CD4-positive, alpha-beta T cell treated with Interleukin-6 at 100 ng/mL for 8 hours (primary cell): ENCODE results near the gene MYOCOS.
"Not testable (repeated sequence)": the region's sequence is repeated elsewhere in the genome, so short reads cannot be mapped to it uniquely, and the experiment has no call there.

Experiments
- DNase-seq: peaks from one replicate; pipeline ENCODE4 v3.0.0-alpha.2; 2020; ENCODE audit warnings: mixed read lengths, low spot score

Gene MYOCOS, protein sequence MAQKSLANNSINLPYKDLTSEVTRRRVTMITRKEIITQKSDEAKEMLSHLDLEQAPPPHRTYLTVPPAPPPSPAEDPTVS

DNA sequence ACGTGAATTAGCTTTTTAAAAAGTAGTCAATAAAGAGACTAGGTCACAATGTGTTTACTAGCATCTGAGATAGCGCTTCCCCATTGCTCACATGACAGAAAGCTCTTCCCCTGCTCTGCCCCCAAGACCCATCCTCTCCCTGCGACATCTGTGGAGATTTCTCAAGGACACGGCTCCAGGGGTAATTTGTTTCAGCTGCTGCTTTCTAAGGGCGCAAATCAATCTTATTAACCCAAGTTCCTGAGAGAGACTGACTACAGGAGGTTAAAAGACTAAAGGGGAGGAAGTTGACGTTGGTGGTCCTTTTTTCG, at the start of gene MYOCOS:
MYOCOS (plus strand) TSS at position 92 of the 311 bp plus-strand sequence. CDS start 1,641 bp downstream, outside the sequence.
- no peak for DNase-seq

DNA sequence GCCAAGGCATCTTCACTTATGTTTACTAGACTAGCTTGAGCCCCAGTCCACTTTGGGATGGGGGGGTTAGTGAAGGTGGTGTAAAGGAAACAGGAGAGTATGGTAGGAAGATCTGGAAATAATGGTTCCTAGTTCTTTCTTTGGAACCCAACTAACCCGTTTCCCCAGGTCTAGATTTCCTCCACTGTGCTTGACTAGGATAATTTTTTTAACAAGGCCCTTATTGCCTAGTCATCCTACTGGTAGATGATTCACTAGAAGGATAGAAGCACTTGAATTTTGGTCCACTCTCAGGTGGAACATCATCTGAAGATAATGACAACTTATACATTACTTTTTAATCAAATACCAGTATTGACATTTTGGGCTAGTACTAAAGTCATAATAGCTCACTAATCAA, 45.9 kb upstream of the MYOCOS start:
- no peak for DNase-seq

DNA sequence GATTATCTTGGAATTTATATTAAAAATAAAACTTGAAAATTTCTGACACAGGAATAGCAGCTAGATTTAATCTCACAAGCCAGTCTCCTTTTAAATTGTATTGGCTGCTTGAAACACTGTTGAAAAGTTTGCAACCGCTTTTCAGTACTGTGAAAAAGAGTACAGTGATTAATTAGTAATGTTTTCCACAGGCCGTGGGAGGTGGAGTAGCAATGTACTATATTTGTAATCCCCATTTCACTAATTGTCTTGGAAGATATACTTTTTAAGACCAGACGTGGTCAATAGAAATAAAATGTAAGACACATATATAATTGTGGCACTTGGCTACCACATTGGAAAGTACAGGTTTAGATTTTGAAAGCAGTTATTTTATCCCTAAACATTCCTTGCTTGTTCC, 40.8 kb upstream of the MYOCOS start:
- DNase-seq, result no peak

DNA sequence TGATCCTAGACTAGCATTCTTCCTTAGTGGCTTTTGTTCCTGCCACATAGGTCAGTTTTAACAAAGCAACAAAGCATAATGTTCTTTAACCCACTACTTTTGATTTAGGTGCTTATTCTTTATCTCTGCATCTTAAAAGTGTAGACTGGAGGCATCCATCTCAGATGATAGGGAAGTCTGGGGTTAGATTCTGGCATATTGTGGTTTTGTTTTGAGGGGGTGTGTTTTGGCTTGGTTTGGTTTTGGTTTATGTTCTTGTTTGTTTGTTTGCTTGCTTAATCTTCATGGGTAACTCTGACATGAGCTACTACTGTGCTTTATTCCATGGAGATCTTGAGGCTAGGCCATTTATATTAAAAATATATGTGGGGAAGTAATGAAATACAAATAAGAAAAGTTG, 40.3 kb upstream of the MYOCOS start:
- DNase-seq, result no peak

DNA sequence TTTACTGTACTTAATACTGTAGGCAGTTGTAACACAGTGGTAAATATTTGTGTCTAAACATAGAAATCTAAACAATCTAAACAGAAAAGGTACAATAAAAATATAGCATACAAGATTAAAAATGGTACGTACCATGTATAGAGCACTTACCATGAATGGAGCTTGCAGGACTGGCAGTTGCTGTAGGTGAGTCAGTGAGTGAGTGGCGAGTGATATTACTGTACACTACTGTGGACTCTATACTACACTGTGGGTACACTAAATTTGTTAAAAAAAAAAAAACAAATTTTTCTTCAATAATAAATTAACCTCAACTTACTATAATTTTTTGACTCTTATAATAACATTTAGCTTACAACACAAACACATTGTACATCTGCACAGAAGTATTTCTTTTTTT, 39.5 kb upstream of the MYOCOS start:
- no peak for DNase-seq

DNA sequence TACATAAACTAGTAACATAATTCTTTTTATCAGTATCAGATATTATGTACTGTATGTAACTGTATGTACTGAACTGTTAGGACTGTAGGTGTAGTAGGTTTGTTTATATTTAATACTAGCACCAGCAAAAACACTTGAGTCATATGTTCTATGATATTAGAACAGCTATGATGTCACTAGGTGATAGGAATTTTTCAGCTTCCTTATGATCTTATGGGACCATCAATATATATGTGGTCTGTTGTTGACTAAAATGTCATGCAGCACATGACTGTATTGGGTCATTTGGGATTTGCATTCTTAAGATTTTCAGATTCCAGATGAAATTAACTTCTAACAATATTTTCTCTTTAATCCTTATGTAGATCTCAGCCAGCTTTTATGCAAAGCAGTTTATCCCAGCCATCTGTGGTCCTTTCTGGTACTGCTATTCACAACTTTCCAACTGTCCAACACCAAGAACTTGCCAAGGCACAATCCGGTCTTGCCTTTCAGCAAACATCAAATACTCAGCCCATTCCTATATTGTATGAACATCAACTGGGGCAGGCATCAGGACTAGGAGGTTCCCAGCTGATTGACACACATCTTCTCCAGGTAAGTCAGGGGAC, 38.3 kb upstream of the MYOCOS start:
- no peak for DNase-seq

DNA sequence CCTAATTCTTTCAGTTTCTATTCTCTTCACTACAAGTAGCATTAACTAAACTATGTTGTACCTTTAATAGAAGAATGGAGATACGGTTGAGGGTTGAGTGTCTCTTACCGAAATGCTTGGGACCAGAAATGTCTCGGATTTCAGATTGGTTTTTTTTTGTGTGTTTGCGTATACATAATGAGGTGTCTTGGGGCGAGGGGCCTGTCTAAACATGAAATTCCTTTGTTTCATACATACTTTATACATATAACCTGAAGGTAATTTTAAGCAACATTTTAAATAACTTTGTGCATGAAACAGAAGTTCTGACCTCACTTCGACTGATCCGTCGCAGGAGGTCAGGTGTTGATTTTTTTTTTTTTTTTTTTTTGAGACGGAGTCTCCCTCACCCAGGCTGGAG, 36.3 kb upstream of the MYOCOS start:
- DNase-seq, result no peak

DNA sequence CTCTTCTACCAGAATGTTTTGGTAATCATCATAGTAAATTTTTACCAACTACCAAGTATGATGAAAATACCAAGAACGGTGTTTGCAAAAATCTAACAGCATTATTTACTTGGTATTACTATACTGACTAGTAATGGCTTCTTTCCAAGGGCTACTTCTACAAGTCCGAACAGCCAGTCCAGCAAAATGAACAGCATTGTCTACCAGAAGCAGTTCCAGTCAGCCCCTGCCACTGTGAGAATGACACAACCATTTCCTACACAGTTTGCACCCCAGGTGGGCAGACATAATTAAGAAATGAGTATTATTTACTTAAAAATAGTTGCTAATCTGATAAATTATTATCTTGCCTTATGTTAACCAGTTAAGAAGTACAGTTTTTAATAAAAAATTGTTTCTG, 33.8 kb upstream of the MYOCOS start:
- no peak for DNase-seq

DNA sequence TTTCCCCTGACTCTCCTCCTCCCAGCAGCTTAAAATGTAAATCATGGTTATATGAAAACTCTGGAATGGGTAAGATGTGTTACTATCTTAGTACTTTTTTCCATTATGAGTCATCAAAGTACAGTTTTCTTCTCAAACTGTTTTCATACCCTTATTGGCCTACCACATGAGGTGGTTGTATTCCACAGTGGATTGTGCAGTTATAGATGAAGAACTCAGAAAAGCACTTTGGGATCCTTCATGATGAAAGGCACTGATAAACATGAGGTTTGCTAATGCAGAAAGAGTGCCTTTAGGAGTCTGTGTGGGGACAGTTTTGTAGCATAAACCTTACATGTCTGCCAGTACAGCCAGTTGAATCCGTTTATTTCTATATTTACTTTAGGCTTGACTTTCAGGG, 32.0 kb upstream of the MYOCOS start:
- no peak for DNase-seq

DNA sequence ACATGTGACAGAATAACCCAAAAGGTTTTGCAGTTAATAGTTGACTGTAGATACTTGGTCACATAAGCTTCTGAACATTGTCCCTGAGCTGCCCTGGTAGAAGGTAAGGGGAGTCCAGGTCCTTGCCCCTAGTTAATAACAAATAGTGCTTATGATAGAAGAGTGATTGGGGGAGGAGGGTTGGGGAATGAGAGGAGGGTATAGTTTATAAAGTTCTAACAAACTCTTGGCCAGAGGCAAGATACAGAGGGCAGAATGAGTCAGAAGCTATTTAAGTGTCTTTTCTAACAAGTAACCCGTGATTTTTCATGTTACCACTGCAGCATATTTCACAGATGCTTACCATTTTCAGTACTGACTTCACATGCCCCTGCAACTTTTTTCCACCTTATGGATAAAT, 26.7 kb upstream of the MYOCOS start:
- no peak for DNase-seq

DNA sequence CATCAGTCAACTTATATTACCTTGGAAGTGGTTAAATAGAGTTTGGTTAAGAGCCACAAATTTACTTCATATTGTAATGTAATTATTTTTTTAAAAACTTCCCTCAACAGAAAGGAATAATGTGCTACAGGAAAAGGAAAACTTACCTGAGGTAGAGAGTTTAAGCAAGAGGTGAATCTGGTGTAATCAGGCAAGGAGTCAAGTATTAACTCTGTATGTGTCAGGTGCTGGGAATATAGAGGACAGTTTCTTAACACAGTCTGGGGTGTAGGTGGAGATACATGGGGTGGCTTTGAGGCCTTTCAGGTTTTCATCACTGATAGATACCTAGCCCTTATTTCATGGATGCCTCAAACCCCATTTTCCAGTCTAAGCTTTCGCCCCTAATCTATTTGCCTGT, 25.9 kb upstream of the MYOCOS start:
- no peak for DNase-seq

DNA sequence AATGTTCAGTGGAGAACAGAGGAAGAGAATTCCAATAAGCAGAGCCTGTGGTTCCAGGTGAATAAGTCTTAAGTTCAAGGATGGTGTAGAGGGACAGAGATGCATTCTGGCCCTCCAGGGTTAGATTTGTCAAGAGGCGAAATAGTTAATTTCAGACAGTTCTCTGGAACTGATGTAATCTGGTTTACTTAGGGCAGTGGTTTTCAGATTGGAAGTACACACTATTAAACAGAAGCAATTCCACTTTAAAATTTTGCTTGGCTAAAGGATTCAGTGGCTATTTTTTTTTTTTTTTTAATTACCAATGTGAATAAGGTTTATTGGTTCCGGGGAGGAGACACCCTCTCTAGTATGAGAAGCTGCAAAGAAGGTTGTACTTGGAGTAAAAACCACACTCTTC, 25.3 kb upstream of the MYOCOS start:
- no peak for DNase-seq

DNA sequence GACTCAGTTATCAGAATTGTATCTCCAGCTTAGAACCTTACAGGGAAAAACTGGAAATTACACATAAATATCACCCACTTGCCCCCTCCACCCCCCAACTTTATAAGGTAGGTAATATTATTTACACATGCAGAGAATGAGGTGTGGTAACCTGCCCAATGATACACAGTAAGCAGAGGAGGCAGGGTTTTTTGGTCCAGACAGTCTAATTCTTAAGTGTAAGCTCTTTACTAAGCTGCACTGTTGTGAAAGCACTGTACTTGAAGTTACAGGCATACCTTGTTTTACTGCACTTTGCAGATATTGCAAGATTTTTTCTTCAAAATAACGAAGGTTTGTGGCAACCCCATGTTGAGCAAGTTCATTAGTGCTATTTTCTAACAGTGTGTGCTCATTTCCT, 24.8 kb upstream of the MYOCOS start:
- no peak for DNase-seq

DNA sequence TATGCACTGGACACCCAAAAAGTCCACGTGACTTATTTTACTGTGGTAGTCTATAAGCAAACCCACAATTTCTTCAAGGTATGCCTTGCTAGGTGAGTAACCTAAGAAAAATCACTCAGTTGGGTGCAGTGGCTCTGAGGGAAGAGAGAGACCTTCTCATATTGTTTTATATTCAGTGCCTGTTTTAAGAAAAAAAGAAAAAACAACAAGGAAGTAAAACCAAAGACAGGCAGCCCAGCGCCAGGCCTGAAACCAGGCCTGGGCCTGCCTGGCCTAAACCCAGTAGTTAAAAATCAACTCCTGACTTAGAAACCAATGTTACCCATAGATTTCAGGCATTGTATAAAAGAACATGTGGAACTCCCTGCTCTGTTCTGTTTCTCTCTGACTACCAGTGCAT, 21.7 kb upstream of the MYOCOS start:
- not testable (repeated sequence) for DNase-seq

DNA sequence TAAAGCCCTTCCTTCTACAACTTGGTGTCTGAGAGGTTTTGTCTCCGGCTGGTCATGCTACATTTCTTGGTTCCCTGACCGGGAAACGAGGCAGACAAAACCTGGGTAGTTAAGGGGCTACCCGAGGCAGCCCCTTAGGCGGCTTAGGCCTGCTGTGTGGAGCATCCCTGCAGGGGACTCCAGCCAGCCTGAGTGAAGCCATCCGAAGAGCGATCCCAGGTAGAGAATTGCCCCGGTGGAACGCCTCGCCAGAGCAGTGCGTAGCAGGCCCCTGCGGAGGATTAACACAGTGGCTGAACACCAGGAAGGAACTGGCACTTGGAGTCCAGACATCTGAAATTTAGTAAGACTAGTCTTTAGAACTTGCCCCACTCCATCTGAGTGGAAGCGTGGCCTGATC, 21.2 kb upstream of the MYOCOS start:
- DNase-seq, result no peak

DNA sequence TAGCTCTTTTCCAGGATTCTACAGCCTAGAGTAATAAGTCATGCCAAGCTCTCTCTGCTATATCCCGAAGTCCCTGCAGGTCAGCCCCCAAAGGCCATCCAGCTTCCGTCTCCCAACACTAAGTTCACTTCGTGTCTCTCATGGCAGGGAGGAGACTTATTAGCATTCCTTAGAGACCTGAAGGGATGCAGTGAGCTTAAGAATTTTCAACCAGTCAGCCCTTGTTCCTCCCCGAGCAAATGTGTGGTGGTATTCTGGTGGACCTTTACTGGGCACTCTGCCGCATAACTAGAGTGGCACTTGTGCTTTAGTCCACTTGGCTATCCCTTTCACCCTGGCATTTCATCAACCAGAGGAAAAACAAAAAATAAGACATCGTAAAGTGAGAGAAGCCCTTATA, 19.0 kb upstream of the MYOCOS start:
- not testable (repeated sequence) for DNase-seq

DNA sequence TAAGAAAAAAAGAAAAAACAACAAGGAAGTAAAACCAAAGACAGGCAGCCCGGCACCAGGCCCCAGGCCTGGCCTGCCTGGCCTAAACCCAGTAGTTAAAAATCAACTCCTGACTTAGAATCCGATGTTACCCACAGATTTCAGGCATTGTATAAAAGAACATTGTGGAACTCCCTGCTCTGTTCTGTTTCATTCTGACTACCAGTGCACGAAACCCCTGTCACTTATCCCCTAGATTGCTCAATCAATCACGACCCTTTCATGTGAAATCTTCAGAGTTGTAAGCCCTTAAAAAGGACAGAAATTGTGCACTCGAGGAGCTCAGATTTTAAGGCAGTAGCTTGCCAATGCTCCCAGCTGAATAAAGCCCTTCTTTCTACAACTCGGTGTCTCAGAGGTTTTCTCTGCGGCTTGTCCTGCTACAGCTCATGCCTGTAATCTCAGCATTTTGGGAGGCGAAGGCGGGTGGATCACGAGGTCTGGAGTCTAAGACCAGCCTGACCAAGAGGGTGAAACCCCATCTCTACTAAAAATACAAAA, 15.6 kb upstream of the MYOCOS start:
- DNase-seq, result no peak

DNA sequence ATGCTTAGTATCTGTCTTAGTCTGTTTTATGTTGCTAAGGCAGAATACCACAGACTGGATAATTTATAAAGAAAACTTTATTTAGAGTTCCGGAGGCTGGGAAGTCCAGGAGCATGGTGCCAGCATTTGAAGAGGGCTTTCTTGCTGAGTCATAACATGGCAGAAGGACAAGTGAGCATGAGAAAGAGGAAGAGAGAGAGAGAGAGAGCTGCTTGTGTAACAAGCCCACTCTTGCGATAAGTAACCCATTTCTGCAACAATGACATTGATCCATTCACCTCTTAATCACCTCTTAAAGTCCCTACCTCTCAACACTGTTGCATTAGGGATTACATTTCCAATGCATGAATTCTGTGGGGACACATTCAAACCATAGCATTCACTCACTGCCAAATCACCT, 11.7 kb upstream of the MYOCOS start:
- no peak for DNase-seq

DNA sequence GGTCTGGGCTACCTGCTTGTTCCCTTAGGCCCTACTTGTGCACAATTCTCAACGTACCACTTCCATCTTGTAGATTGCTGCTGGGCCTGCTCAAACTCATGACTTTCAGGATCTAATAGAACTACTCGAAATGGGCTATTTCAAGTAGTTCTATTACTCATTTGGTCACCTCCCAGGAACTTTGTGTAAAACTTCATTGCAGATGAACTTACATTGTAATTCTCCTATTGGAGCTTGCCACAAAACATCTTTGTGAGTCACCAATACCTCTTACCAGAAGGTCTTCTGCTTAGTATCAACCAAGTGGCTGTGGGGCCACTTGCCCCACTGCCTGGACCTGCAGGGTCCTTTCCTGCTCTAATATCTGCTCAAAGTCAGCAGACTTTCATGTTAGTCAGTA, 10.7 kb upstream of the MYOCOS start:
- DNase-seq, result no peak

DNA sequence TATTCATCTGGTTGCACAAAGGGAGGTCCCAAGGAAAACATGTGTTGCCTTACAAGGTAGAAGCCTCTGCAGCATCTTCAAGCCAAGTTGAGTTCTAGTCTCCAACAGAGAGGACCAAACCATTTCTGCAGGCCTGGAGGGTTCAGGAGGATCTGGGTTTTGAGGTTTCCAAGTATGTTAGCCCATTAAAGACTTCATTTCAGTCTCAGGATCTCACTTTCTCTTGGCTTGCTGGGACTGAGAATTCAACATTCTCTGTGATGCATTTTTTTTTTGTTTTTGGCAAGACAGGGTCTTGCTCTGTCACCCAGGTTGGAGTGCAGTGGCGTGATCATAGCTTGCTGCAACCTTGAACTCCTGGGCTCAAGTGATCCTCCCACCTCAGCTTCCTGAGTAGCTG, 8.8 kb upstream of the MYOCOS start:
- DNase-seq, result no peak

DNA sequence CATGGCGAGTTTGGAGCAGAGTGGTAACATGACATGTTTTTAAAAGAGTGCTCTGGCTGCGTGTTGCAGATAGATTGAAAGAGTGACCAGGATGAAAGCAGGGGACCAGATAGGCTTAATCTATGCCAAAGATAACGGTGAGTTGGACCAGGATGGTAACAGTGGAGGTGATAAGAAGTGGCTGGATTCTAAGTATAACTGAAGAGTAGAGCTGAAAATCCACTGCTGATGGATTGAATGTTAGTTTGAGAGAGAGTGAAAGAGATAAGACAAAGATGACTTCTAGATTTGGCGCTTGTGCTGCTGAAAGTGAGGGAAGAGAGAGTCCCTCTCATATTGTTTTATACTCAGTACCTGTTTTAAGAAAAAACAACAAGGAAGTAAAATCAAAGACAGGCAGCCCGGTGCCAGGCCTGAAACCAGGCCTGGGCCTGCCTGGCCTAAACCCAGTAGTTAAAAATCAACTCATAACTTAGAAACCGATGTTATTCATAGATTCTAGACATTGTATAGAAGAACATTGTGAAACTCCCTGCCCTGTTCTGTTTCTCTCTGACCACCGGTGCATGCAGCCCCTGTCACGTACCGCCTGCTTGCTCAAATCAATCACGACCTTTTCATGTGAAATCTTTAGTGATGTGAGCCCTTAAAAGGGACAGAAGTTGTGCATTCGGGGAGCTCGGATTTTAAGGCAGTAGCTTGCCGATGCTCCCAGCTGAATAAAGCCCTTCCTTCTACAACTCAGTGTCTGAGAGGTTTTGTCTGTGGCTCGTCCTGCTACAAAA, 6.7 kb upstream of the MYOCOS start:
- DNase-seq, result not testable (repeated sequence)

DNA sequence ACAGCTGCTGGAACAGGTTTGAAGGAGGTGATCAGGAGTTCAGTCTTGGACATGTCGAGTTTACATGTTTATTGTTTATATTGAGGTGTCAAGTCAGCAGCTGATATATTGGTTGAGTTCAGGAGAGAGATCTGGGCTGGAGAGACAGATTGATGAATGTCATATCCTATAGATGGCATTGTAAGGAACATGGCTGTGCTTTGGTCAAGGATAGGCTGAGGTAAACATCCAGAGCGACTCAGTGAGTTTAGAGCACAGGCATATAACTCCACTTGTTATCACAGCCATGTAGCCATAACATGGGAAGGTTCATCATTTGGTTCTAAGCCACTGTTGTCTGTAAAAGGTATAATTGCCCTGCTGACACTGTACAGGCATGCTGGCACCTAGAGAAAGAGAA, 5.5 kb upstream of the MYOCOS start:
- DNase-seq, result no peak

DNA sequence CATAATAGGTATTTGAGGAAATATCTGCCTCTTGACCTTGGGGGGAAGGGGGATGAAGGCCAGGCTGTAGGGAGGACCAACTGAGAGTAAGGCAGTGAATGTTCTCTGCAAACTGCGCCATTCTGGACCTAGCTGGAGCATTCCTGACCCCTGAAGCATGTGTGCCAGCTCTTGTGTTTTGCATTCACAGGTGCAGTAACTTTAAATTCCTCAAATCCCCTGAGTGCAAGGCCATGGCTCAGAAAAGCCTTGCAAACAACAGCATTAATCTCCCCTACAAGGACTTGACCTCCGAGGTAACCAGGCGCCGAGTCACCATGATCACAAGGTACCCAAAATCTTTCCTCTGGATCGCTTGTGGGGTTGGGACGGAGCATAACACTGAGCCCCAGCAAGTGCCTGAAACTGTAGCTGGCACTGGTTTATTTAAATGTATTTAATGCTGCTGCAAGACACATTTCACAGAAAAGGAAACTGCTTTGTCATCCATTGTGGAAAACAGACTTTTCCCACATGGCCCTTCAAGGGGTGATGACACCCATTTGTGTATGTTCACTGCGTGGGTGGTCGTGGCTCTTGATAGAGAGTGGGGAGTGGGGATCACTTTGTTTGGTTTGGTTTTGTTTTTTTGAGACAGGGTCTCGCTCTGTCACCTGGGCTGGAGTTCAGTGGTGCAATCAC, 1.7 kb downstream of the MYOCOS start:
- DNase-seq, result no peak
